Erythroblast (primary cell): ENCODE measurements around the gene CDH15.

ENCODE experiments used
- GATA1 ChIP-seq: IDR thresholded peaks from 2 replicates; pipeline ENCODE4 v1.6.1; 2011; ENCODE audit warnings: low read depth, mild to moderate bottlenecking, control low read depth, low read length, moderate library complexity
- POLR2A ChIP-seq: IDR thresholded peaks from 2 replicates; pipeline ENCODE4 v1.6.1; 2011; ENCODE audit warnings: mild to moderate bottlenecking, low read length

GRCh38 chr16:89200850-89201411, 29.4 kb downstream of the CDH15 start:
- no peak for TF ChIP-seq POLR2A
- TF ChIP-seq GATA1 = no peak
